Measurements from ENCODE around the gene OR5K3.

- TF ChIP-seq, protein P1, sequence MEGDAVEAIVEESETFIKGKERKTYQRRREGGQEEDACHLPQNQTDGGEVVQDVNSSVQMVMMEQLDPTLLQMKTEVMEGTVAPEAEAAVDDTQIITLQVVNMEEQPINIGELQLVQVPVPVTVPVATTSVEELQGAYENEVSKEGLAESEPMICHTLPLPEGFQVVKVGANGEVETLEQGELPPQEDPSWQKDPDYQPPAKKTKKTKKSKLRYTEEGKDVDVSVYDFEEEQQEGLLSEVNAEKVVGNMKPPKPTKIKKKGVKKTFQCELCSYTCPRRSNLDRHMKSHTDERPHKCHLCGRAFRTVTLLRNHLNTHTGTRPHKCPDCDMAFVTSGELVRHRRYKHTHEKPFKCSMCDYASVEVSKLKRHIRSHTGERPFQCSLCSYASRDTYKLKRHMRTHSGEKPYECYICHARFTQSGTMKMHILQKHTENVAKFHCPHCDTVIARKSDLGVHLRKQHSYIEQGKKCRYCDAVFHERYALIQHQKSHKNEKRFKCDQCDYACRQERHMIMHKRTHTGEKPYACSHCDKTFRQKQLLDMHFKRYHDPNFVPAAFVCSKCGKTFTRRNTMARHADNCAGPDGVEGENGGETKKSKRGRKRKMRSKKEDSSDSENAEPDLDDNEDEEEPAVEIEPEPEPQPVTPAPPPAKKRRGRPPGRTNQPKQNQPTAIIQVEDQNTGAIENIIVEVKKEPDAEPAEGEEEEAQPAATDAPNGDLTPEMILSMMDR (conservative IDR thresholded peaks at IDR 0.05), result no peak
- TF ChIP-seq ZFX (IDR thresholded peaks at IDR 0.05), result no peak
These were observed 8.0 kb downstream of the OR5K3 start for GRCh38 chr3:98398513-98398912.

All from C4-2B (cell line).